HL-60 (cell line): ENCODE results near the gene CRPPA.

Experiments used
- CTCF ChIP-seq: IDR thresholded peaks from one replicate; pipeline ENCODE4 v1.5.1; 2011; ENCODE audit warnings: low read length, control low read depth, inconsistent platforms; ENCODE audit not compliant: insufficient read depth
- GABPA ChIP-seq: IDR thresholded peaks from 2 replicates; pipeline ENCODE4 v1.6.1; 2012; ENCODE audit warnings: low read depth
- POLR2AphosphoS5 ChIP-seq: IDR thresholded peaks from 2 replicates; pipeline ENCODE4 v1.6.1; 2012; ENCODE audit warnings: low read depth
- TF ChIP-seq, protein P1 (sequence below): IDR thresholded peaks from 2 replicates; pipeline ENCODE4 v1.6.1; 2012; ENCODE audit warnings: low read depth; ENCODE audit not compliant: insufficient replicate concordance

DNA sequence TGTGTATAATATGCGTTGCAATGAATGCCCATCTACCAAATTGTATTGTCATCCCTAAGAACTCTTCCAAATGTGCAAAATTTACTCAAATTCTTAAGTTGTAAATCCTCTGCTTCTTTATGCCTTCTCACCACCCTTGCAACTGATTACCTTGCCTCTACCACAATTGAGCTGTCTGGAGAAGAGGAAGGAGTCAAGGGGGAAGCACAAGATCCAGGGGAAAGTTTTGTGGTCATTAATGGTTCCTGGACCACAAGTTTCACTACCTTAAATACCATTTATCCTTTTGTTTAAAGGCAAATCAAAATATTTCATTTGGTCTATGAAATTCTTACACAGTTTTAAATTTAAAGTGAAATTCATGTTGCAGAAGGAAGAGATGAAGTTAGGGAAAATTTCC is 16.7 kb downstream of the CRPPA start:
- no peak for TF ChIP-seq CTCF
- TF ChIP-seq, protein P1, sequence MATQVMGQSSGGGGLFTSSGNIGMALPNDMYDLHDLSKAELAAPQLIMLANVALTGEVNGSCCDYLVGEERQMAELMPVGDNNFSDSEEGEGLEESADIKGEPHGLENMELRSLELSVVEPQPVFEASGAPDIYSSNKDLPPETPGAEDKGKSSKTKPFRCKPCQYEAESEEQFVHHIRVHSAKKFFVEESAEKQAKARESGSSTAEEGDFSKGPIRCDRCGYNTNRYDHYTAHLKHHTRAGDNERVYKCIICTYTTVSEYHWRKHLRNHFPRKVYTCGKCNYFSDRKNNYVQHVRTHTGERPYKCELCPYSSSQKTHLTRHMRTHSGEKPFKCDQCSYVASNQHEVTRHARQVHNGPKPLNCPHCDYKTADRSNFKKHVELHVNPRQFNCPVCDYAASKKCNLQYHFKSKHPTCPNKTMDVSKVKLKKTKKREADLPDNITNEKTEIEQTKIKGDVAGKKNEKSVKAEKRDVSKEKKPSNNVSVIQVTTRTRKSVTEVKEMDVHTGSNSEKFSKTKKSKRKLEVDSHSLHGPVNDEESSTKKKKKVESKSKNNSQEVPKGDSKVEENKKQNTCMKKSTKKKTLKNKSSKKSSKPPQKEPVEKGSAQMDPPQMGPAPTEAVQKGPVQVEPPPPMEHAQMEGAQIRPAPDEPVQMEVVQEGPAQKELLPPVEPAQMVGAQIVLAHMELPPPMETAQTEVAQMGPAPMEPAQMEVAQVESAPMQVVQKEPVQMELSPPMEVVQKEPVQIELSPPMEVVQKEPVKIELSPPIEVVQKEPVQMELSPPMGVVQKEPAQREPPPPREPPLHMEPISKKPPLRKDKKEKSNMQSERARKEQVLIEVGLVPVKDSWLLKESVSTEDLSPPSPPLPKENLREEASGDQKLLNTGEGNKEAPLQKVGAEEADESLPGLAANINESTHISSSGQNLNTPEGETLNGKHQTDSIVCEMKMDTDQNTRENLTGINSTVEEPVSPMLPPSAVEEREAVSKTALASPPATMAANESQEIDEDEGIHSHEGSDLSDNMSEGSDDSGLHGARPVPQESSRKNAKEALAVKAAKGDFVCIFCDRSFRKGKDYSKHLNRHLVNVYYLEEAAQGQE: no peak
- no peak for TF ChIP-seq GABPA
- TF ChIP-seq POLR2AphosphoS5: no peak
